ENCODE measurements around the gene TCERG1L.
"Not testable (repeated sequence)": the region's sequence is repeated elsewhere in the genome, so short reads cannot be mapped to it uniquely, and the experiment has no call there.

Gene TCERG1L, protein sequence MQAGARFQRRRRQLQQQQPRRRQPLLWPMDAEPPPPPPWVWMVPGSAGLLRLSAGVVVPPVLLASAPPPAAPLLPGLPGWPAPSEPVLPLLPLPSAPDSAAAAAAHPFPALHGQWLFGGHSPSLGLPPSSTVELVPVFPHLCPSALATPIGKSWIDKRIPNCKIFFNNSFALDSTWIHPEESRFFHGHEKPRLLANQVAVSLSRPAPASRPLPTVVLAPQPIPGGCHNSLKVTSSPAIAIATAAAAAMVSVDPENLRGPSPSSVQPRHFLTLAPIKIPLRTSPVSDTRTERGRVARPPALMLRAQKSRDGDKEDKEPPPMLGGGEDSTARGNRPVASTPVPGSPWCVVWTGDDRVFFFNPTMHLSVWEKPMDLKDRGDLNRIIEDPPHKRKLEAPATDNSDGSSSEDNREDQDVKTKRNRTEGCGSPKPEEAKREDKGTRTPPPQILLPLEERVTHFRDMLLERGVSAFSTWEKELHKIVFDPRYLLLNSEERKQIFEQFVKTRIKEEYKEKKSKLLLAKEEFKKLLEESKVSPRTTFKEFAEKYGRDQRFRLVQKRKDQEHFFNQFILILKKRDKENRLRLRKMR

DNA sequence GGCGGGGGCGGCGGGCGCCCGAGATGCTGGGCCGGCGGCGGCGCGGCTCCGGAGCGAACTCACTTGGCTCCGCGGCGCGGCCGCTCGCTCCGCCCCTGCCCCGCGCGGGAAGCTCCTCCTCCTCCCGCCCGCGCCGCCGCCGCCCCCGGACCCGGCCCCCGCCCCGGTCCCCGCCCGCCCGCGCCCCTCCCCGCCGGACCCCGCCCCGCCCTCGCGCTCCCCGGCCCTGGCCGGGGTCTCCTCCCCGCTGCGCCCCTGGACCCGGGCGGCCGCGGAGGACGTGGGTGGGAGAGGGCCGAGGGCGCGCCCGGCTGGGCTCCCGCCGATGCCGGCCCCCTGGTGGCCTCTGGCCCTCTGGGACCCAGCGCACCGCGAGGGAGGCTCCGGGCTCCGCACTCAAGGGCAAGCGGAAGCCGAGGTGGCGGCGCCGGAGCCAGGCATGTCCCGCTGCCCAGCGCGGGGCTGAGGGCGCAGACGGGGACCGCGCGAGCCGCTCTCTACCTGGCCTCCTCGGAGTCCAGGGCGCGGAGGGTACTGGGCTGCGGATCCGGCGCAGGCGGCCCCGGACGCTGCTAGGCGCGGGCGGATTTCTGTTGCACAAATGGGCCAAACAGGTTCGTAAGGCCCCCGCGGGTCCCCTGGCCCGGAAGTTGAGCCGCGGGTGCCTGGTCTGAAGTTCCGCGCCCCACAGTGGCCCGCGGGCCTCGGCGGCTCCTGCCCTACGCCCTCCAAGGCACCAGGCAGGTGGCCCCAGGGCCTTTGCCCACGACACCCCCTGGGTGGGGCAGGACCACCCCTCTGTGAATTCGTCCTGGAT, at the start of gene TCERG1L:
TCERG1L (minus strand) TSS at position 61 of the 817 bp plus-strand sequence. CDS start 86 bp downstream, outside the sequence.
- no peak for DNase-seq (ENCODE audit: low read depth)

DNA sequence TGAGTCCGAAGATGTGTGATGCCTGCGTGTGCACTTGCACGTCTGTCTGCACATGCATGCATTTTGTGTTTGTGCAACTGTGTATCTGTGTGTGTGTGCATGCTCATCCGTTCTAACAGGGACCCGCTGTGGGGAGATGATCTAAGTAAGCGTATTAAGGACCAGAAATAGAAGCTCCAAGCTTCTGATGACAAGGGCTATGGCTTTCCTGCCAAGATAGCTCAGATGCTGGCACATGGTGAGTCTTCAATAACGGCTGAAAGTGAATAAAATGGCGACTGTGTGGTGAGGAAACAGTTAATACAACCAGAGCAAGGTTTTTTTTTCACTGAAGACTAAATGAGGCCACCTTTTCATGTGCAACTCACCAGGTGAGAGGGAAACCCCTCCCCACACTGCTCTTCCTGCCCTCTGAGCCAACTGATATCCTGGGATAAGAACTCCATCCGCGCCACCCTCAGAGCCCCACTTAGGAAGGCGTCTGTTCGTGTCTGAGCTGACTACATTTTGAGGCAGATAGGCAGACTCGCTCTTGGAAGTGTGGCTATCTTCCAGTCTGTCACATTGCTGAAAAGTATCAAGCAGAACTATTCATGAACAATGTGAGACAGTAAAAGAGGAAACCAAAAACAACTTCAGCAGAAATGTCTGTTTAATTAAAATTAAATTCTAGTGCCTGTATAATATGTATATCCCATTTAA, 47.4 kb upstream of the TCERG1L start:
- no peak for DNase-seq (ENCODE audit: low read depth)

DNA sequence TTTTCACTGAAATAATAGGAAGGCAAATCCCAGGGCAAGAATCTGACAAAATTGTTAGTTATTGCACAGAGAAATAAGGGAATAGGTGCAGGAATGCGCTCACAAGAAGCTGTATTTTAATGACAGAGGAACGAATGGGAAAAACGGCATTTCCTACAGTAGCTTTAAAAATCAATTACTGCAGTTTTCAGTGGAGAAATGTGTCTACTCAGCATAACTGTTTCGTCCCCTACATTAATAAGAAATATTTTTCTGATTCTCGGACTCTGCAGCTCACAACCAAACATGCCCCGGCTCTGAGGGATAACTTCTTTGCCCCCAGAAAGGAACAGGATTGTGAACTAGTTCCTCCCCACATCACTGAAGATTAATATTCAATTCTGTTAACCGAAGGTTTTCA, 44.9 kb upstream of the TCERG1L start:
- no peak for DNase-seq (ENCODE audit: low read depth)

DNA sequence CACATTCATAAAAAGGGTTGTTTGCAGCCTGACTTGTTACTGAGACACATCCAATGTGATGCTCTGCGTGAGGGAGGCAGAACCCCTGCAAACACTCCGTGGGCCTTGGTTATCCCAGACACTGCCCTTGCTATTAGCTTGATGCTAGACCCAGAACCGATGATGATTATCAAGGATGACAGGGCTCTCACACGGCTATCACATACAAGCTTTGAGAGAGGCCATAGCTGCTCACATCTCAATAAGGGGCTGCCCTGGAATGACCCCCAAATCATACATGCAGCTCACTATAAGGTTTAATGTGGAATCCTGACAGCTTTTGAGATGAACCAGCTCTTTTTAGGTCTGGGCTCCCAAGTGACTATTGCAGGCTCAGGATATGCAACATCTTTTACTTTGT, 44.4 kb upstream of the TCERG1L start:
- DNase-seq (ENCODE audit: low read depth): no peak

DNA sequence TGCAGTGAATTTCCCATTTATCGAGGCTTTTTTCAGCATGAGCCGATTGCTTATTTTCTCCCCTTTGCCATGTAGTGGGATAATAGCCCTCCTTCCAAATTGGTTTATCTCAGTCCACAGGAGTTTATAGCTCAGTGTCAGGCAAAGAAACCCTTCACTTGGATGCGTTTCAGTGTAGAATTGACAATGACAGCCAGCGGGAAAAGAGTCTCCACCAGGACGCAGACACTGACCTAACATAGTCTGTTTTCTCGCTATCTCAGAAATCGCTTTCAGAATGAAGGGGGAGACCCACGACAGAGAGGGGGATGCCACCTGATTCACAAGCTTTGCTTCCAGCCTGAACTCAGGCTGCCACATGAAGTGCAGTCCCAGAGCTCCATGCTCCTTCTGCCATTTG, 43.5 kb upstream of the TCERG1L start:
- no peak for DNase-seq (ENCODE audit: low read depth)

DNA sequence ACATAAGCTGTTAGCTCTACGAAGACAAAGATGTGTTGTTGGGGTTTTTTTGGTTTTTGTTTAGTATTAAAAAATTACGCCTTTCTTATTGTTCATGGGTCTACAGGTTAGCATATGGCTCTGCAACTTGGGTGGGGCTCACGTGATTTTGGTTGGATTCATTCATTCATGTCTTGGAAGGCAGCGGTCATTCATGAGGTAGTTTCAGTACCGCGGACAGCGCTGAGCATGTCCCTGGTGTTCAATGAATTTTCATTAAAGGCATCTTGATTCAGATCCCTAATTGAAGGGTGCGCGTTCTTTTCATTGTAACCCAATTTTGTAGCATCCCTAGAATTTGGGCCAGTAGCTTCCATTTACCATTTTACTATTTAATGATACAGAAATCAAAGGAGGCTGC, 42.9 kb upstream of the TCERG1L start:
- DNase-seq (ENCODE audit: low read depth): no peak

DNA sequence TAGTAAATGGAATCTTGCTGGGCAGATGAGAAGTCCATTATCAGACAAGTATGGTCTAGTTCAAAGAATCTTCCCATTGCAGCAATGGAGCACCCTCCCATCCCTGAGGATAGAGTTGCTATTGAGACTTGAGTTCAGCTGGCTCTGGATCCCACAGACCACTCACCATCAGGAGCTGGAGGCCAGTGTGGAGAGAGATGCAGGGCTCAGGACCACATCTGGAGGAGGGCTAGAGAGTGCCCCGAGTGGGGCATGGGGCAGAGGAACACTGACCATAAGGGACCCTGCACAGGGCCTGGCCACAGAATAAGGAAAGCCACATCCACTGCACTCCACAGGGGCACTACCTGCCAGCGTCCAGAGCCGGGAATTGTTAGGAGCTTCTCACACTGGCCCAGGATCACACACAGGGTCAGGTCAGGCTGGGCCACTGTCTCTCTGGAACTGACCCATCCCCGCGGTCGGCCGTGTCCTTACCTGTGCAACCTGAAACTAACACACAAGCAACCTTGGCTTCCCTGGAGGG, 41.3 kb upstream of the TCERG1L start:
- no peak for DNase-seq (ENCODE audit: low read depth)

DNA sequence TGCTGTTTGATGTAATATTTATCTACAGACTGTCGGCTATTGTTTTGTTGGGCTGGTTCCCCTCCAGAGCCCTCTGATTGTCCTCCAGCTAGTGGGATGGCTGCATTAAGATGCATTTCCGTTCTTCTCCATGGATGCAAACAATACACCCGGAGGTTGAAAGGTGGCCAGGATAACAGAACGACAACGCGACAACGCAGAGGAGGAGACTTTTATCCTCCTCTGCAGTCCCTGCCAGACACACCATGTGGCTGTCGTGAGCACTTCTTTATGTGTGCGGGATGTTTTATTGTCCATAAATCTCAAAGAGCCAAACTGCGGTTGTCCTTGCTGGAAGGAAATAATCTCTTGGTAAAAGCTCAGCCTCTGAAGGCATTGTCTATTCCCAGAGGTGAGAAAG, 39.1 kb upstream of the TCERG1L start:
- no peak for DNase-seq (ENCODE audit: low read depth)

DNA sequence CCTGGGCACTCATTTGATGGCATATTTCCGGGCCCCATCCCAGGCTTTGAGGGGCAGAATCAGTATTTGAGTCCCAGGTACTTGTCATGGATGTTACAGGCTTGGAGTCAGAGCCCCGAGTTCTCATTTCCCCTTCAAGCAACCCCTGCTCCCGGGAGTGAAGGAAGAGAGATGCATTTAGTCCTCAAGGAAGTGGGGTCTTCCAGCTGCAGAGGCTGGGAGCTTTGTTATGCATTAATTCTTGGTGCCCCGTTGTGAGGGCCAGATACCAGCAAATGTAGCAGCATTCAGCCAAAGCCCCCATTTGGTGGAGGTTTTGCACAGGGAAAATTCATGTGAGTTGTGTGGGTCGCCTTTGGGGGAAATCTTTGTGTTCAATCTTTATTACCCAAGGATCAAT, 38.7 kb upstream of the TCERG1L start:
- no peak for DNase-seq (ENCODE audit: low read depth)

DNA sequence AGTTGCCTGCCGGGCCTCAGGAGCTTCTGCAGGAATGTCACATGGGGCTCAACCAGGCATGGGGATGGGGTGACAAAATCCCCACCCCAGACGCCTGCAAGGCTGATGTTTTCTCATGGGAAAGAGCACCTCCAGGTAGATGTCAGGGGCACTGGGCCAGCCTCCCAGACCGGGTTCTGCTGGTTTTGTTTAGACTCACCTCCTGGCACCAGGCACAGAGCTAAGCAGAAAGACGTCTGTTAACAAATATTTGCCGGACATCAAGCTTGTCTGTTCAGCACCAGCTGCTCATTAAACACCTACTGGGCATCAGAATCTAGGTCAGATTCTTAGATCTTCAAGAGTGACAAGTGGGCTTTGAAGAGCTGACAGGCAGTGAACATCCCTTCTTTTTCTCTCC, 34.9 kb upstream of the TCERG1L start:
- no peak for DNase-seq (ENCODE audit: low read depth)

DNA sequence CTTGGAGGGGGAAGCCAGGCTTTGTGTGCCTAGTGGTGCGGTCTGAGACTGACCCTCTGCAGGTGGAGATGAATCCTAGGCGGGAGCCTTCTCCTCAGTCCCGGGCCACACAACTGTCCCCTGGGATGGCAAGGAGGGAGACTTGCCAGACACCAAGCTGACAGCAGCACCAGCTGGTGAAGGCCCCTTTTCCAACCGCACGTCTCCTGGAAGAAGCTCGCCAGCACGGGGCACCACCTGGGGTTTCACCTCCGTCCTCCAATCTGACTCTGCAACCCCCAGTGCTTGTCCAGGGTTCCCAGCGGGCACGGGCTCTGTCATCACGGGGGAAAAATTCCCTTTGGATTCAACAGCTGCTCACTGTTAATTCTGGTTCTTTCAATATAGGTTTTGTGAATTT, 34.2 kb upstream of the TCERG1L start:
- DNase-seq (ENCODE audit: low read depth): no peak

DNA sequence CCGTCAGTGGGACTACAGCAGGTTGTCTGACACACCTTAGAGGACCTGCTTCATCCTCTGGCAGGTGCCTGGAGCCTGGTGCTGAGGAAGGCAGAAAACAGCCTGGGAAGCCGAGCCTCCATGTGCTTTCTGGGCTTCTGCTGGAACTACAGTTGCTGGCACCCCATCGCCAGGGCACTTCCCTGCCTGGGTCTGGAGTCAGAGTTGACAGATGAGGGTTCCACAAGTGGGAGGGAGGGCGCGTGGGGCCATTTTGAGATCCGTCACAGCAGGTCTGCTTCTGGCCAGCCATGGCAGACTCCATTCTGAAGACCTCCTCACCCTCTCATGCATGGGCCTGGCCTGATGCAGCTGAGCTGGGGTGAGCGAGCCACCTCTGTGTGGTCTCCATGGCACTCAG, 33.2 kb upstream of the TCERG1L start:
- no peak for DNase-seq (ENCODE audit: low read depth)

DNA sequence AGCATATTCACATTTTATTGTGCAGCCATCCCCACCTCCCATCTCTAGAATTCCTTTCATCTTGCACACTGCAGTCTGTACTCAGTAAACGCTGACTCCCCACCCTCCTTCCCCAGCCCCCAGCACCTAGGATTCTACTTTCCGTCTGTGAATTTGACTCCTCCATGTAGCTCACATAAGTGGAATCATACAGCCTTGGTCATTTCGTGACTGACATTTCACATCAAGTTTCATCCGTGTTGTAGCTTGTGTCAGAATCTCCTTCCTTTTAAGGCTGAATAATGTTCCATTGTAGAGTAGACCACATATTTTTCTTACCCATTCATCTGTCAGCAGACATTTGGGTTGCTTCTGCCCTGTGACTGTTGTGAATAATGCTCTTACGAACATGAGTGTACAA, 26.2 kb upstream of the TCERG1L start:
- DNase-seq (ENCODE audit: low read depth): no peak

DNA sequence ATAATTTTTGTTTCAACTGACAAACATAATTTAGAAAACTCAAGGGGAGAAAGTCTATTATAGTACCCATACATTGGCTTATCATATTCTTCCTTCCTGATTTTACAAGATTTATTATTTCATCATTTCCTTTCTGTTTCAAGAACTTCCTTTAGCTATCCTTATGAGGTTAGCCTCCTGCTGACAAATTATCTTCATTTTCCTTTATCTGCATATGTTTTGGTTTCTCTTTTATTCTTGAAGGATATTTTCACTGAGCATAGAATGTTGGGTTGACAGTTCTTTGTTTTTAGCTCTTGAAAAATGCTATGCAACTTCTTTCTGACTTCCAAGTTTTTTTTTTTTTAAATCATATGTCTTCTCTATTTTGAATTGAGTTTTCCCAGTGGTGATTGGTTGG, 21.3 kb upstream of the TCERG1L start:
- DNase-seq (ENCODE audit: low read depth): no peak

DNA sequence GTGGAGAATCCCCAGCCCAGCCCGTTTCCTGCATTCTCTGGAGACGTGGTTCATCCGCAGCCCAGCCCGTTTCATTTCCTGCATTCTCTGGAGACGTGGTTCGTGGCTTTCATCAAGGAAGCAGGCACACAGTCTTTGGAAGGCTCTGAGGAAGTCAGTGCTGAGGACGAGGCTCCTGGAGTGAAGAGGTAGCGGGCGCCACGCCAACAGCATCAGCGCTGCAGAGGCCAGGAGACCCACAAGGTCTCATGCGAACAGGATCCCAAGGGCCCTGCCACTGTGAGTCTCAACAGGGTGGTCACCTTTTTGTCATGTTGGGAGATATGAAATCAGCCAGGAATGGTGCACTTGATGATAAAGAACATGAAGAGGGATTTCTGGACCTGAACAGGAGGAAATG, 12.4 kb upstream of the TCERG1L start:
- no peak for DNase-seq (ENCODE audit: low read depth)

DNA sequence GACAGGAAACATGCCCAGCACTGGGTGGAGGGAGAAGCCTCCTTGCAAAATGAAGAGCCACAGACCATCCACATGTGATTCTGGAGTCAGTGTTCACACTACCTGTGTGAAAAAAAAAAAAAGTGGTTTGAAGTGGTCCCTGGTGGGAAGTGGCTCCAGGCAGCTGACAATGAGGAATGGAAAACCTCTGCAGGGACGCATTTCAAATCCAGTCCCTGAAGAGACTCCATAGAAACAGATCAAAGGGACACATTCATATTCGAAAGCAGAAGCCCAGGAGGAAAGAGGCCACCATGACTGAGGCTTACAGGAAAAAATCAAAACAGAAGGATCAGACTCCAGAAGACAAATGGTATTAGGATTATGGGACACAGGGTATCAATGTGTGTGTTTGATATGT, 11.5 kb upstream of the TCERG1L start:
- DNase-seq (ENCODE audit: low read depth): no peak

DNA sequence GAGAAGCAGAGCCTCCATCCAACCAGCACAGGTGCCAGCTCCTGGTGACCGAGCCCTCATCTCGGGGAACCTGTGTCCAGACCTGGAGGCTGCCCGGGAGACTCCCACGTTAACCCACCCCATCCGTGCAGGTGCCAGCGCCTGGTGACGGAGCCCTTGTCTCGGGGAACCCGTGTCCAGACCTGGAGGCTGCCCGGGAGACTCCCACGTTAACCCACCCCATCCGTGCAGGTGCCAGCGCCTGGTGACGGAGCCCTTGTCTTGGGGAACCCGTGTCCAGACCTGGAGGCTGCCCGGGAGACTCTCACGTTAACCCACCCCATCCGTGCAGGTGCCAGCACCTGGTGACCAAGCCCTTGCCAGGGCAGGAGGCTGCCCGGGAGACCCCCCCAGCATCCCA, 11.1 kb upstream of the TCERG1L start:
- not testable (repeated sequence) for DNase-seq (ENCODE audit: low read depth)

DNA sequence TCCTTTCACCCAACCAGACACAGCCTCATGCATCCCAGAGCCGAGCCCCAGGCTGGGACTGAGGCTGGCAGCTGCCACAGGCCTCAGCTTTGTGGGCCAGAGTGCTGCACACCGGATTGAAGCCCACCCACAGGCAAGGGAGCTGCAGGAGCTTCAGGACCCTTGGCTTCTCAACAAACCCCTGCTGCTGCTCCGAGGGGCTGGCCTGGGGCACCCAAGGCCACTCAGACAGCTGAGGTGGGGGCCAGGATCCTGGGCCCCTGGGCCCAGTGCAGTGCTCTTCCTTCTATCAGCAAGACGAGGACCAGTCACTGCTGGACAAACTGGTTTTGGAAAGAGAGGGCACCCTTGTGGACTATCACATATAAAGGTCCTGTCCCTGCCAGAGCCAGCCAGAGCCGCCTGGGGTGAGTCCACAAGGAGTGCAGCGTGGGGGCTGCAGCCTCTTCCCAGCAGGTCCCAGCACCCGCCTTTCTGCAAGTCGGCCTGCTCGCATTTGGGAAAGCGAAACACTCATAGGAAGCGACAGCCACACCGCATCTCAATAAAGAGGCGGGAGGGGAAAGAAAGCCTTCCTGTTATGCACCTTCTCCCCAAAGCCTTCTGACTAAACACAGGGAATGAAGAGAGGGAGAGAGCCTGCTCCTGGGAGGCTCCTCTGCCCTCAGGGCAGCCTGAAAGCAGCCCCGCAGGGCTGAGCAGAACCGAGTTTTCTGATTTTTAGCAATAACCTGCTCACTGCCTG, 9.5 kb upstream of the TCERG1L start:
- no peak for DNase-seq (ENCODE audit: low read depth)

DNA sequence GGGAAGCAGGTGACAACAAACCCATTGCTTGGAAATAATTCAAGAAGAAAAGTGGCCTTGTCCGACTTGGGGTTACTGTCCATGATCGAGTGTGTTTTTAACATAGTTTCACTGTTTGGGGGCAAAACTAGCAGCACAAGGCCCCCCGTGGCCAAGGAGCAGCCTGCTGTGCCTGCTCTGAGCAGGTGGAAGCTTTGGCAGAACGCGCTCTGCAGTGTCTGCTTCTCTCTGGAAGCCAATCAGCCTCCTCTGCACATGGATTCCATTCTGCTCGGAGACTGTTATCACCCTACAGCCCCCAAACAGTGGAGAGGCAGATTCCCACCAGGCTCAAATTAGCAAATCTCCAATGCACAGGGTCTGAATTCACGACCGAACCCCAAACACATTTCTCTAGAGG, 7.3 kb upstream of the TCERG1L start:
- no peak for DNase-seq (ENCODE audit: low read depth)

DNA sequence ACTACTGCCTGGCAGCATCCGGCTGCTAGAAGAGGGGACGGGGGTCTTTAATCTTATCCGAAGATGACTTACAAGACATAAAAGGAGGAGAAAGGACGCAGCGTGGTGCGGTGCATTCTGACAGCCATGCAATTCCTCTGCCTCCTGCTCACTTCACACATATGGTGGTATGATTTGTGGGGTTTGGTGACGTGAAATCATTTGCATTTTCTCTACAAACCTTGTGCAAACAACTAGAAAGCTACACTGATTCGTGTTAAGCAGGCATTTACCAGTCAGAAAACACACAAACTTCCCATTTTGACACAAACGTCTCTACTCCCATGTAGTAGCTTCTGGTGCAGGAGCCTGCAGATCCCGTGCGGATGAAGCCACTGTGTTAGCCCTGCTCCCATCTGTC, 6.8 kb upstream of the TCERG1L start:
- no peak for DNase-seq (ENCODE audit: low read depth)

DNA sequence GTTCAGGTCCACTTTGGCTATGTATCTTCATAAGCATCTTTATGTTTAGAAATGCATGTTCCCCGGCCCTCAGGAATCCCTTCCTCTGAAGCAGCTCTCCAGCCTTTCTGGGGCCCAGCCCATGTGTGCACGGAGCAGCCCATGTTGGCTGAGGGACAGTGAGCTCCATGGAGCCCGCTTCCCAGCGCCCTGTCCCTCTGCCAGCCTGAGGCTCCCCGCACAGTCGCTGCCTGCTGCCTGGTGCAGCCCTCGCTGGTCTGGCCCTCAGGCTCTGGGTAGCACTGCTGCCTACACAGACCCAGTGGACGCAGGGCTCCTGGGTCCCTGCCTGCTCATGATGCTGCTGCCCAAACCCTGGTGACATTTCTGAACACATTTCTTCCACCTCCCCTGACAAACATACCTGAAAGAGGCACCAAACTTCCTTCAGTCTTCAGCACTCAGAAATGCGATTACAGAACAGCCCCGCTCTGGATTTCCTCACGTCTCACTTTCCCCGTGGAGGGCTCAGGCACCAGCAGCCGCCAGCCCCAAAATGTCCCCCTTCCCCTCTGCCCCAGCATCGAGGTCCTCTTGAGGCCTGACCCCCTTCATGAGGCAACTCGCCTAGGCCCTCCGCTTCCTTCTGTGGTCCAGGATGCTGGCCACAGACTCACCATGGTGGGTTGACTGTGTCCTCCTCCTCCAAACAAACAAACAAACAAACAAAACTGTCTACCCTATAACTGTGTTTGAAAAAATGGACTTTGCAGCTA, 5.0 kb upstream of the TCERG1L start:
- DNase-seq (ENCODE audit: low read depth): no peak

Measured in stimulated activated CD8-positive, alpha-beta memory T cell treated with anti-CD3 and anti-CD28 coated beads, Interleukin-12 subunit alpha, Interleukin-12 subunit beta, amount 100 ng/mL, for 4 hours (primary cell).